K562 (cell line): ENCODE measurements around the gene SKIDA1. TPM values are rescaled to one million over a fixed set of nuclear protein-coding genes. Genes with fewer than 3 reads are reported as not detected.

Experiments used
- ADNP ChIP-seq: fragments of 200-800 bp; sonication (Bioruptor generic); IDR thresholded peaks from 2 replicates; pipeline ENCODE4 v1.6.1; 2016; ENCODE audit warnings: missing genetic modification characterization, missing compliant biosample characterization
- CHD1 ChIP-seq: fragments of 200-600 bp; sonication (generic); IDR thresholded peaks from one replicate; pipeline ENCODE4 v1.6.1; 2012; ENCODE audit warnings: mild to moderate bottlenecking, moderate library complexity, low read length, inconsistent platforms
- COPS2 ChIP-seq: fragments of 450-650 bp; conservative IDR thresholded peaks from 2 replicates; pipeline ENCODE4 v1.6.1; 2016; ENCODE audit warnings: mild to moderate bottlenecking, moderate library complexity
- NBN ChIP-seq: fragments of 450-650 bp; IDR thresholded peaks from 2 replicates; pipeline ENCODE4 v1.6.1; 2016; ENCODE audit warnings: low read depth, mild to moderate bottlenecking
- U2AF2 ChIP-seq: fragments of 200-400 bp; formaldehyde crosslinking; optimal IDR thresholded peaks from 2 replicates; pipeline ENCODE3; 2017; ENCODE audit warnings: low read depth, mild to moderate bottlenecking, low read length
- YY1 ChIP-seq, 3 experiments: IDR thresholded peaks; 2 replicates each; pipeline ENCODE4 v1.6.1; 2011; ENCODE audit warnings: low read length in 2 of 3, mild to moderate bottlenecking in 2 of 3, moderate library complexity in 2 of 3, borderline replicate concordance in 1 of 3, control low read depth in 1 of 3, low read depth in 1 of 3; ENCODE audit not compliant: insufficient read depth in 3 of 3, insufficient replicate concordance in 2 of 3, control insufficient read depth in 1 of 3, insufficient read length in 1 of 3; ENCODE audit errors: extremely low read depth in 1 of 3
- ZNF436 ChIP-seq: fragments of 250-450, 450-650 bp; sonication (Bioruptor Pico); formaldehyde crosslinking; IDR thresholded peaks from 2 replicates; pipeline ENCODE4 v1.7.0; 2020; ENCODE audit warnings: mild to moderate bottlenecking
- polyA plus RNA-seq, 8 experiments: library from polyadenylated mRNA; depleted of rRNA in 4 of 8; stranded (reverse) in 5 of 8; unstranded in 3 of 8; fragments of >200 nt; fragmentation: Nextera tagmentation in 2 of 8; fragmentation: Illumina TruSeq in 1 of 8; extraction: Ambion mirVana in 2 of 8; extraction: Trizol in 1 of 8; gene quantifications; 2 replicates each; pipeline versions ENCODE4 v1.2.1 to v1.2.3, GENCODE V29; 2011 to 2014; ENCODE audit warnings: inconsistent platforms in 1 of 8, missing spikeins in 1 of 8
- total RNA-seq, 7 experiments: library from RNA; depleted of rRNA in 6 of 7; stranded (reverse); fragments of >200 nt in 6 of 7; fragmentation: Illumina TruSeq in 2 of 7; extraction: Trizol in 2 of 7; gene quantifications; 2 replicates each; pipeline versions ENCODE4 v1.2.1 to v1.2.3, GENCODE V29; 2011 to 2021; ENCODE audit warnings: low replicate concordance in 1 of 7
- TF ChIP-seq, protein P1 (sequence below): sonication (generic); formaldehyde crosslinking; IDR thresholded peaks from 2 replicates; pipeline ENCODE4 v1.5.0; 2020; ENCODE audit warnings: missing genetic modification reagents
- TF ChIP-seq, protein P2 (sequence below): fragments of 450-650 bp; IDR thresholded peaks from 2 replicates; pipeline ENCODE4 v1.6.1; 2016

Gene SKIDA1
- total and polyA plus RNA-seq, 9 of the 15 experiments (the other 6 are each of a cell fraction or from before 2014, with no cell fraction given), result 0.05 to 1.1 (median 0.42) TPM

DNA sequence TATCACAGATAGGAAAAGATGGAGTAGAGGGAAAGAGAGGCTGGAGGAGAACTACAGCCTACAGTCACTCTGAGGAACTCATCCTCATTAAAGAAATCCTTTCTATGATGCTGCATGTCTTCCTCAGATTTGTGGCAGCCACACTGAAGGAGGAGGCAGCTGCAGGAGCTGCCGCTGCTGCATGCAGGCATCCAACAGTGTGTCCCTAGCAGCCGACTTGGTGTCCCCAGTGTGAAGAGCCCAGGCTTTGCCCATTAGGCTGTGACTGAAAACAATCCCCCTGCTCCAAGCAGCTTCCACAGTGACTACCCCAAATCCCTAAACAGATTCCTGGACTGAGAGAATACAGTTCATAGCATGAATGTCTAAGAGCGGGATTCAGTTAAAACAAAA is 23.1 kb downstream of the SKIDA1 start (continued):
- TF ChIP-seq YY1 (IDR thresholded peaks at IDR 0.05; ENCODE audit: borderline replicate concordance in 1 of 3, control insufficient read depth in 1 of 3, extremely low read depth in 1 of 3, insufficient read depth in 3 of 3, insufficient read length in 1 of 3, insufficient replicate concordance in 2 of 3, low read depth in 1 of 3, low read length in 2 of 3), result no peak
- TF ChIP-seq COPS2, result no peak
- no peak for TF ChIP-seq ADNP (tag)
- no peak for TF ChIP-seq NBN
- TF ChIP-seq CHD1, result no peak
- no peak for TF ChIP-seq ZNF436 (CRISPR knock-in tag)
- TF ChIP-seq U2AF2, result no peak
- TF ChIP-seq, protein P1, sequence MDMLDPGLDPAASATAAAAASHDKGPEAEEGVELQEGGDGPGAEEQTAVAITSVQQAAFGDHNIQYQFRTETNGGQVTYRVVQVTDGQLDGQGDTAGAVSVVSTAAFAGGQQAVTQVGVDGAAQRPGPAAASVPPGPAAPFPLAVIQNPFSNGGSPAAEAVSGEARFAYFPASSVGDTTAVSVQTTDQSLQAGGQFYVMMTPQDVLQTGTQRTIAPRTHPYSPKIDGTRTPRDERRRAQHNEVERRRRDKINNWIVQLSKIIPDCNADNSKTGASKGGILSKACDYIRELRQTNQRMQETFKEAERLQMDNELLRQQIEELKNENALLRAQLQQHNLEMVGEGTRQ (CRISPR knock-in tag), result no peak
- TF ChIP-seq, protein P2, sequence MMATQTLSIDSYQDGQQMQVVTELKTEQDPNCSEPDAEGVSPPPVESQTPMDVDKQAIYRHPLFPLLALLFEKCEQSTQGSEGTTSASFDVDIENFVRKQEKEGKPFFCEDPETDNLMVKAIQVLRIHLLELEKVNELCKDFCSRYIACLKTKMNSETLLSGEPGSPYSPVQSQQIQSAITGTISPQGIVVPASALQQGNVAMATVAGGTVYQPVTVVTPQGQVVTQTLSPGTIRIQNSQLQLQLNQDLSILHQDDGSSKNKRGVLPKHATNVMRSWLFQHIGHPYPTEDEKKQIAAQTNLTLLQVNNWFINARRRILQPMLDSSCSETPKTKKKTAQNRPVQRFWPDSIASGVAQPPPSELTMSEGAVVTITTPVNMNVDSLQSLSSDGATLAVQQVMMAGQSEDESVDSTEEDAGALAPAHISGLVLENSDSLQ, result no peak
